NCI-H460 (cell line): Measurements from ENCODE around the gene LGALS16. TPM values are rescaled to one million over a fixed set of nuclear protein-coding genes. Genes with fewer than 3 reads are reported as not detected.
"Not testable (repeated sequence)": the region's sequence is repeated elsewhere in the genome, so short reads cannot be mapped to it uniquely, and the experiment has no call there.

ENCODE experiments used
- DNase-seq: peaks from one replicate; pipeline ENCODE4 v3.0.0-alpha.2; 2016; ENCODE audit warnings: low read depth; ENCODE audit errors: extremely low read depth
- polyA plus RNA-seq: library from polyadenylated mRNA; depleted of rRNA; stranded (reverse); fragments of >200 nt; gene quantifications from 2 replicates; pipeline ENCODE4 v1.2.3, GENCODE V29; 2014; cell fraction: nucleus; rRNA removed
- total RNA-seq: library from RNA; depleted of rRNA; stranded (reverse); fragments of >200 nt; shearing (Covaris generic); gene quantifications from 2 replicates; pipeline ENCODE4 v1.2.3, GENCODE V29; 2014; rRNA removed

Gene LGALS16, protein sequence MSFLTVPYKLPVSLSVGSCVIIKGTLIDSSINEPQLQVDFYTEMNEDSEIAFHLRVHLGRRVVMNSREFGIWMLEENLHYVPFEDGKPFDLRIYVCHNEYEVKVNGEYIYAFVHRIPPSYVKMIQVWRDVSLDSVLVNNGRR
- not detected in 2 replicates for total RNA-seq
- not detected in 2 replicates for polyA plus RNA-seq

DNA sequence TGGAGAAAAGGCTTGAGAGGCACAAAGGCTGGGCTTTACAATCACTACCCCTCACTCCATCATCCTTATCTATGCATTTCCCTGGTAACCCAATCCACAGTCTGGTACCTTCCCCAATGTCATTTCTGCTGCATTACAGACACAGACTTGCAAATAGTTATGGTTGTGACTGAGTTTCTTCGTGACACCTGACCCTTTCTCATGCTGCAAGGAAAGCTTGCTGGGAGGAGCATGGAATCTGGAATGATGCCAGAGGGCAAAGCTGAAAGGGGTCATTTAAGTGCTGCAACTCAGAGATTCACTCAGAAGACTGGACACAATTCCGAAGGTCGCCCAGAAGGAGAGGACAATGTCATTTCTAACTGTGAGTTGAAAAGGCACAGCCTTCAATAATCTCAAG, at the start of gene LGALS16:
TSS of gene LGALS16 (plus strand) at position 301 of the 400 bp plus-strand sequence. CDS start at position 350, 49 bp downstream.
- DNase-seq = no peak

DNA sequence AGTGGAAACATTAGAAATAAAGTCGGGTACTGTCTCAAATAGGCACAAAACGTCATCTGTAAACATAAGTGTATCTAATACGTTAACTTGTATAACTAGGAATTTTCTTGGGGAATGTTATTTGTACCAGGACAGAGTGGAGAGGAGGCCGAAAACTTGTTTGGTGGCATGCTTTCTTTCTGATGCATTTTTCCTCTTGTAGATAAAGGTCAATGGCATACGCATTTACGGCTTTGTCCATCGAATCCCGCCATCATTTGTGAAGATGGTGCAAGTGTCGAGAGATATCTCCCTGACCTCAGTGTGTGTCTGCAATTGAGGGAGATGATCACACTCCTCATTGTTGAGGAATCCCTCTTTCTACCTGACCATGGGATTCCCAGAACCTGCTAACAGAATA, 48.7 kb upstream of the LGALS16 start:
- DNase-seq = no peak

DNA sequence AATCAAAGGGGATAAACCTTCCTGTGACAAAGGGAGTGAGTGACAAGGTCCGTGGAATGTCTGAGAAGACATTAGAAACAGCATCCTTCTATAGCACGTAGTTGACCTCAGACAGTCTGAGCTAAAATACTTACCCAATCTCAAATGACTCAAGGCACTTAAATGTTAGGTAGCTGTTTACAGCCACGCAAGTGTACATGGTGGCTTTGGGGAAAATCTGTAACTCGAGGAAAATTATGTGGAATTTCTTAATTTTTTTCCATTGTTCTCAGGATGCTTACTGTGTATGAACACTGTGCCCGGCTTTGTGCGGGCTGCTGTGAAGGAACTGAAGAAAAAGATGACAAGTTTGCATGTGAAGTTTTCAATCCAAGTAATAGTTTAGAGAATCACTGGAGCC, 48.2 kb upstream of the LGALS16 start:
- DNase-seq = no peak

DNA sequence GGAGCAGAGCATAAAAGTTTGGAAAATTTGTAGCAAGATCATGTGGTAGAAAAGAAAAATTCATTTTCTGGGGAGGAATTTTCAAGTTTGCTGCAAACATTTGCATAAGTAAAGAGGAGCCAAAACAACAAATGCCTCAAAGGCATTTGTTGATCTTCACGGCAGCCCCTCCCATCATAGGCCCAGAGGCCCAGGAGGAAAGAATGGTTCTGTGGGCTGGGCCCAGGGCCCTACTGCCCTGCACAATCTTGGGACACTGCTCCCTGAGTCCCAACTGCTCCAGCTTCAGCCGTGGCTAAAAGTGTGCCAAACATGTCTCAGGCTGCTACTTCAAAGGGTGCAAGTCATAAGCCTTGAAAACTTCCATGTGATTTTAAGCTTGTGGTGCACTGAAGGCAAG, 42.1 kb upstream of the LGALS16 start:
- no peak for DNase-seq

DNA sequence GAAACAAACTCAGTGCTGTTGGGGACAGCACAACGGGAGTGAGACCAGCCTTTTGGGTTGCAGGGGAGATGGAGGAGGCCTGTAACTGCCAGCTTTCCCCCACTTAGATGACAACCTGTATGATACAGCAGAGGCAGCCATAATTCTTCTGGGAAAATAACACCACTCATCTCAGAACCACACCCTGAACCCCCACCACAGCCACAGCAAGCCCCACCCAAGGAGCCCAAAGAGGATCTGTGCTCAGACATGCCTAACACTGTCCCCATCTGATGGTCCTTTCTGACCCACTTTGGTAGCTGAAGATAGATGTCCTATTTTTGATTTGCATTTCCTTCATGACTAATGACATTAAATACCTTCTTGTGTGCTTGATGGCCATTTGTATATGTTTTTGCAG, 38.0 kb upstream of the LGALS16 start:
- DNase-seq = no peak

DNA sequence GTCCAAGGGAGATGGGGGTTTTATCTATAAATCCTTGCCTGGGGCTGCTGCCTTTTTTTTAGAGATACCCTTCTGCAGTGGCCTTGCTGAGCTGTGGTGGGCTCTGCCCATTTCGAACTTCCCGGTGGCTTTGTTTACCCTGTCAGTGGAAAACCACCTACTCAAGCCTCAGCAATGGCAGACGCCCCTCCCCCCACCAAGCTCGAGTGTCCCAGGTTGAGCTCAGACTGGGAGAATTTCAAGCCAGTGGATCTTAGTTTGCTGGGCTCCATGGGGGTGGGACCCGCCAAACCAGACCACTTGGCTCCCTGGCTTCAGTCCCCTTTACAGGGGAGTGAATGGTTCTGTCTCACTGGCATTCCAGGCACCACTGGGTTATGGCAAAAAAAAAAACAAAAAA, 31.8 kb upstream of the LGALS16 start:
- no peak for DNase-seq

DNA sequence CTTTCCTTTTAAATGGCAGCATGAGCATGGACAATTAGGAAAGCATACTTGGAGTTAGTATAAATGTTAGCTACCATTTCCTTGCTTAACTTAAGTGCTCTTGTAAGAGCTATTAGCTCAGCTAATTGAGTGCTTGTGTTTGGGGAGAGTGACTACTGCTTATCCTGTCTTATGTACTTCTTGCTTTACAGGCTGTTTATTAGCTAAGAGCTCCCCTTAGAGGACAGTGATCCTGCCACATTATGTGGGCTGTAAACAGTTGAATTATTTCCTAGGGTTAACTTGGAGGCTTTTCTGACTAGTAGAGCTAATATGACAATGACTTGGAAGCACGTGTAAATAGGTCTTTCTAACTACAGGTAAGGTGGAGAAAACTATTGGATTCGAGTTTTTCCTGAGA, 28.1 kb upstream of the LGALS16 start:
- peak; percentile 2 for DNase-seq

DNA sequence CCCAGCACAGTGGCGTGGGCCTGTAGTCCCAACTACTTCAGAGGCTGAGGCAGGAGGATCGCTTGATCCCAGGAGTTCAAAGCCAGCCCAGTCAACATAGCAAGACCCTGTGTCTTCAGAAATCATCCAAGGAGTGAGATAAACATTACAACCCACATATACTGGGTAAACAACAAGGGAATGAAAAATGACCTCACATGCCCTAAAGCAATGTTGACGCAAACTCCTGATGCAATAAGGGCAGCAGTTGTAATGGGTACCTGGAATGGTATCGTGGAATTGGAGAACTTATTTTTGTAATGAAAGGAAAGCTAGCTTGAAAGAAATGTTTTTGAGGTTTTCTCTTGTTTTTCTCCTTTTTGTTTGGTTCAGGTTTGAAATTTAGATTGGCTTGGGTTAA, 24.5 kb upstream of the LGALS16 start:
- DNase-seq = peak; percentile 14

DNA sequence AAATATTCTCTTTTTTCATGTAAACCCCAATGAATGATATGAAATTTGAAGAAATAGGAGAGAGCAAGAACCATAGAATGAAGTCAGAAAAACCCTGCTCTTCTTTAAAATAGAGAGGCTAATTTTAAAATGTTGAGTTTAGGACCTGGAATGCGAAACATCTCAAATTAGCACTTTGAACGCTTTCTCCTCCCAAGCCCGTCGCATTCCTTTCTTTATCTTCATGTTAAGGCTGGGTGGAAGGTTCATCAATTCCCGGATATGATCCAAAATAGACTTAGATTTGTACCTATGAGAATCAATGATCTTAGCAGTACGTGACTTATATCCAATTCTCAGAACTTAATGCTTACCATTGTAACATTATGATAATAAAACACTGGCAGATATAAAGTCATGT, 24.1 kb upstream of the LGALS16 start:
- DNase-seq = no peak

DNA sequence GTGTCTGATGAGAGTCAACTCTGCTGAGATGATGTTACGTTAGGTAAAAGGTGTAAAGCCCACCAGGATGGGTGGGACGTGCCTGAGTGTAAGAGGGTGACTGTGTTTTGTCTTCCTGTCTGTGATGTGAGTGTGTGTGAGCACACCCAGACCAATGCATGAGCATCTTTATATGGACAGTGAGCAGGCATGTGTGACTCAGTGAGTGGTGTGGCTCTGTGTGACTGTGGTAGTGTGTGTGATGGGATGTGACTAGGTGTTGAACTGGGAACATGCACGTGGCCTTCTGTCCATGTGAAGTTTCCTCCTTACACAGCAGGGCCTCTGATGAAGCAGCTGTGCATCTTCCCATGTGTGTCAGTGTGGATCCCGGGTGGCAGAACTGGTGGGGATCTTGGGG, 17.8 kb upstream of the LGALS16 start:
- no peak for DNase-seq

DNA sequence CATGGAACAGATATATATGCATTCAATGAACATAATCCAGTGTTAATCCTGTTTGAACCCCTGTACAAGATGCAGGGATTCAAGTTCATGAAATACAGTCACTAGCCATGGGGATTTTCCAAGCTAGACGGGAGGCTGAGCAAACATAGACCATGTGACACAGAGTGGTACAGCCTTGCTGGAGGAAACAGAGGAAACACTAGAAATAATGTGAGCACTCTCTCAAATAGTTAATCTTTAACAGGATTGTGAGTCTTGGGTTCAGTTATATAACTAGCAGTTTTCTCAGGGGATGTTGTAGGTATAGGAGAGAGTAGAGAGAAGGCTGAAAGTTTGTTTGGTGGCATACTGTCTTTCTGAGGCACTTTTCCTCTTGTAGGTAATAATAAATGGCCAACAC, 13.9 kb upstream of the LGALS16 start:
- DNase-seq = no peak

DNA sequence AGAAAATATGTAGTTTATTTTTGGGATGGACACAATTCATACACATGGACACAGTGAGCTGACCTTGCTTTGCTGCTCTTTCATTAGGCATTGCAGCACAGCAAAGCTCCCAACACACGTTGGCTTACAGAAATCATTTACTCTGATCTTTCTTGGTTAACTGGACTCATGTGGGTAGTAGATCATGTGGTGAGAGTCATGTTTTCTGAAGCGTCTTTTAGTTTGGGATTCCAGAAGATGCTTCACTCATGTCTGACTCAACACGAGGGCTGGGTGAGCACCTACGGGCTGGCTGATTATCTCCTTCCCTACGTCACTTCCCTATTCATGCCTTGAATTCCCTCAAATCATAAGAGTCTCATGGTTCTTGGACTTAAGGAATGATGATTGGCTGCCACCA, 12.1 kb upstream of the LGALS16 start:
- DNase-seq = no peak

DNA sequence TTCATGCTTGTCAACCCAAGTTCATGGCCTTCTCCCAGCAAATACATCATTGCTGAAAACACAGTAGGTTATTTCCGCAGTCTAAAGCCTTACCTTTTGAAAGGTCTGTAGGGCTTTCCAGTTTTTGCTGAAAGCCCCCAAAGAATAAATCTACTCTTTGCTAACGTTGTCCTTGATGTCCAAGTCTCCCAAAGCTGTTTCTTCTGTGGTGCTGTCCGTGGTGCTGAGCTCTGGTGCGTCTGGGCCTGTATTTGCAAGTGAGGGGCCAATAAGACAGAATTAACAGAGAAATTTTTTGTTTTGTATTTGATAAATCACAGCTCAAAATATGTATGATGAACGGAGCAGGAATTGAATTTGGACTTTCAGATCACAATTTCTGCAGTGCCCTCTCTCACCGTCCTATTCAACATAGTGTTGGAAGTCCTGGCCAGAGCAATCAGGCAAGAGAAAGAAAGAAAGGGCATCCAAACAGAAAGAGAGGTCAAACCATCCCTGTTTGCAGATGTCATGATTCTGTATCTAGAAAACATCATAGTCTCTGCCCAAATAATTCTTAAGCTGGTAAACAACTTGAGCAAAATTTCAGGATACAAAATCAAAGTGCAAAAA, 9.8 kb upstream of the LGALS16 start:
- DNase-seq = peak; percentile 12

DNA sequence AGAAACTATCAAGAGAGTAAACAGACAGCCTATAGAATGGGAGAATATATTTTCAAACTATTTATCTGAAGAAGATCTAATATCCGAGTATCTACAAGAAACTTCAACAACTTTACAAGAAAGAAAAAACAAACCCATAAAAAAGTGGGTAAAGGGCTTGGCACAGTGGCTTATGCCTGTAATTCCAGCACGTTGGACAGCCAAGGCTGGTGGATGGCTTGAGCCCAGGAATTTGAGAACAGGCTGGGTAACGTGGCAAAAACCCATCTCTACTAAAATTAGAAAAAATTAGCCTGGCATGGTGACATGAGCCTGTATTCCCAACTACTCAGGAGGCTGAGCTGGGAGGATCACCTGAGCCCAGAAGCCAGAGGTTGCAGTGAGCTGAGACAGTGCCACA, 7.8 kb upstream of the LGALS16 start:
- DNase-seq = no peak

DNA sequence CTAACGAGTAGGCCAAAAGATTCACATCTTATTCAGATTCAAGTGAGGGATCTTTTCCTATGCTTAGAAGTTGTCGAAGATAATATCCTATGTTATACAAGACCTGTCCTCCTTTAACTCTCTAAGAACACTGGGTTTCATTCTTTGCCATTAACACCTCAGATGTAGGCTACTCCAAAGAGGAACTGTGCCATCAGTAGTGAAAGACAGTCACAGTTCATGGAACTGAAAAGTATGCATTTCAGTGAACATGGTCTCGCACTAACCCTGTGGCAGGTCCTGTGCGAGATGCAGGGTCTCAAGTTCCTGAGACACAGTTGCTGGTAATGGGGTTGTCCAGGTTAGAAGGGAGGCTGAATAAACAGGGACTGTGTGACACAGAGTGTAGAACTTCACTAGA, 4.1 kb downstream of the LGALS16 start:
- DNase-seq = no peak

DNA sequence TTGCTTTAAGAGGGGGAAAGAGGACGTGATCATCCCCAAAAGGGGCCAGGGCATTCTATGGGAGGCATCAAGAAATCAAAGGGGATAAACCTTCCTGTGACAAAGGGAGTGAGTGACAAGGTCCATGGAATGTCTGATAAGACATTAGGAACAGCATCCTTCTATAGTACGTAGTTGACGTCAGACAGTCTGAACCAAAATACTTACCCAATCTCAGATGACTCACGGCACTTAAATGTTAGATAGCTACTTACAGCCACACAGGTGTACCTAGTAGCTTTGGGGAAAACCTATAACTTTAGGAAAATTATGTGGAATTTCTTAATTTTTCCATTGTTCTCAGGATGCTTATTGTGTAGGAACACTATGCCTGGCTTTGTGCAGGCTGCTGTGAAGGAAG, 4.9 kb downstream of the LGALS16 start:
- no peak for DNase-seq

DNA sequence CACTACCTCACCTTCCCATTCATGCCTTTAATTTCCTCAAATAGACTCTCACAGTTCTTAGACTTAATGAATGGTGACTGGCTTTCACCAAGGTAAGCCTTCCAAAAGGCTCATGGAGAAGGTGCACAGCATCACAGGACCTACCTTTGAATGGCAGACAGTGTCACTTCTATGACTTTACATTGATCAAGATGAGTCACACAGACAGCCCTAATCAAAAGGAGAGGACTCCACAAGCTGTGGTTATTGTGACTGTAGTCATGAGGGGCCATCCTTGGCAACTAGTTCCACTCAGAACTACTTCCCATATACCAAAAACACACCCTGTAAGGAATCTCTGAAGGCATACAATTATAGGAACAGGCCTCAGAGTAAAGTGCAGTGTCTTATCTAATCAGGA, 5.9 kb downstream of the LGALS16 start:
- no peak for DNase-seq

DNA sequence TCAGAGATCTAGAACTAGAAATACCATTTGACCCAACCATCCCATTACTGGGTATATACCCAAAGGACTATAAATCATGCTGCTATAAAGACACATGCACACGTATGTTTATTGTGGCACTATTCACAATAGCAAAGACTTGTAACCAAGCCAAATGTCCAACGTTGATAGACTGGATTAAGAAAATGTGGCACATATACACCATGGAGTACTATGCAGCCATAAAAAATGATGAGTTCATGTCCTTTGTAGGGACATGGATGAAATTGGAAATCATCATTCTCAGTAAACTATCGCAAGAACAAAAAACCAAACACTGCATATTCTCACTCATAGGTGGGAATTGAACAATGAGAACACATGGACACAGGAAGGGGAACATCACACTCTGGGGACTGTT, 14.1 kb downstream of the LGALS16 start:
- not testable (repeated sequence) for DNase-seq

DNA sequence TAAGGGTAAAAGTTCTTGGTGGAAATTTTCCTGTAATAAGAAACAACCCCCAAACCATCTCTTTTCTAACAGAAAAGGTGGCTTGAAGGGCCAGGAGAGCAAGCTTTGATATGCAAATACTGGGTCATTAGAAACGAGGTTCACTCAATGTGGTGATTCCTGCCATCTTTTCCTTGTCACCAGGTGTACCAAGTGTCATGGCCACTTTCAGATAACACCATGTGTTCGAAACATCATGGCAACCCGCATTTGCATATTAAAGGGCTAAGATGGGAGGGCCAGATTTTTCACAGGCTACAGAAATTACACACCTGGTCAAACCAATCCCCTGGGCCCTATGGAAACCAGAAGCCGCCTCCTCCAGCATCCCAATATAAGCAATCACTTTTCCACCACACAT, 15.3 kb downstream of the LGALS16 start:
- DNase-seq = no peak

DNA sequence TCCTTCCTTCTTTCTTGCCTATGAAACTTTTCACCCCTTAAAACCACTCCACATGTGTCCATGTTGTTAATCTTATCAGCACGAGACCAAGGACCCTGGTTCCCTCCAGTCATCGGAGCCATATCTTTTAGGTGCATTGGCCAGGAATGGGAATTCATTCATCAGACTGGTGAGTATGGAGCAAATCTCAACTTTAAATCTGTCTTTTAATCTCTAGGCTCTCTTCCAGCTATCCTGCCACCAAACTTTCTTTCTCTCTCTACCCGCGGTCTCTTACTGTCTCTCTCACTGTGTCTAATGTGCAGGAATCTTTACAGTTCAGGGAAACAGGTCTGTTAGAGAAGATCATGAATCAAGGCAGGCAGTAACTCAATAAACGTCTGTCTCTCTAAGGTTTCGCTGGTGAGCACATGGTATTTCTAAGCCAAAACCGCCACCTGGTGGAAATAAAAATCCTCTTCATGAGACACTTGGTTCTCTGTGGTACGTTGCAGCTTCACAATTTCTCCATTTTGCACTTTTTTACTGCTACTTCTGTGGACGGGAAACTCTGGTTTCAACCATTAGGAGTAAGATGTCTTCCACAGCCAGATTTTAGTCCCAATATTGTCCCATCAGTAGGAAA, 16.1 kb downstream of the LGALS16 start:
- peak; percentile 62 for DNase-seq

DNA sequence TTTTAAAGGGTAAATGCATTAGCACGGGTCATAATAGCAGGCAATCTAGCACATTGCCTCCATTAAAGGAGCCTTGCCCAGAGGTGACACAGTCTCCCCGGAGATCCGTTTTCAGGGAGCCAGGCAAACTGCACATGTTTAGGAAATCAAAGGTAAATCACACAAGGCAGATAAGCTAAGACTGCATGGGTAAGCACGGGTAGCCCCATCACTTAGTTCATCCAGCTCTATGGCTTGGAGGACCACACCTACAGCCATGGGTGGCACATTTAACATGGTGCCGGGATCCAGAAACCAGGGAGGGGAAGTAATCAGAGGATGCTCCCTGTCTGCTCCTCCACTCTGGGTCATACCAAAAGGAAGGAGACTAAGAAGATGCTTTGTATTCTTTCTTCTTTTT, 16.8 kb downstream of the LGALS16 start:
- no peak for DNase-seq

DNA sequence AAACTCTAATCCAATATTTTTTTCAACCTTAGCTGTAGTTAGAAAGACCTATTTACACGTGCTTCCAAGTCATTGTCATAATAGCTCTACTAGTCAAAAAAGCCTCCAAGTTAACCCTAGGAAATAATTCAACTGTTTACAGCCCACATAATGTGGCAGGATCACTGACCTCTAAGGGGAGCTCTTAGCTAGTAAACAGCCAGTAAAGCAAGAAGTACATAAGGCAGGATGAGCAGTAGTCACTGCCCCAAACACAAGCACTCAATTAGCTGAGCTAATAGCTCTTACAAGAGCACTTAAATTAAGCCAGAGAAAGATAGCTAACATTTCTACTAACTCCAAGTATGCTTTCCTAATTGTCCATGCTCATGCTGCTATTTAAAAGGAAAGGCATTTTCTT, 18.1 kb downstream of the LGALS16 start:
- not testable (repeated sequence) for DNase-seq
